Fibroblast of the aortic adventitia (primary cell): ENCODE data around the gene CCDC110. TPM values are rescaled to one million over a fixed set of nuclear protein-coding genes. Genes with fewer than 3 reads are reported as not detected.

ENCODE experiments used
- DNase-seq: peaks from one replicate; pipeline ENCODE4 v3.0.0-alpha.2; 2010; ENCODE audit warnings: low read depth
- H3K4me3 ChIP-seq: 2 replicates; pipeline ENCODE4 v1.5.1; 2011; ENCODE audit warnings: low read depth, mild to moderate bottlenecking, control low read depth, low read length, moderate library complexity
- CTCF ChIP-seq: IDR thresholded peaks from 2 replicates; pipeline ENCODE4 v1.5.1; 2011; ENCODE audit warnings: mild to moderate bottlenecking, low read length, control low read depth, inconsistent platforms; ENCODE audit not compliant: insufficient read depth
- total RNA-seq: library from RNA; depleted of rRNA; stranded (reverse); fragments of >200 nt; gene quantifications from 2 replicates; pipeline ENCODE4 v1.2.3, GENCODE V29; 2012; ENCODE audit warnings: low replicate concordance

Gene CCDC110
- total RNA-seq, 1 donor = 4.2 TPM

- no peak overlapping the region for H3K4me3 ChIP-seq
- DNase-seq = no peak
- TF ChIP-seq CTCF = no peak
These were observed 3.5 kb downstream of the CCDC110 start for GRCh38 chr4:185467991-185468390.

DNA sequence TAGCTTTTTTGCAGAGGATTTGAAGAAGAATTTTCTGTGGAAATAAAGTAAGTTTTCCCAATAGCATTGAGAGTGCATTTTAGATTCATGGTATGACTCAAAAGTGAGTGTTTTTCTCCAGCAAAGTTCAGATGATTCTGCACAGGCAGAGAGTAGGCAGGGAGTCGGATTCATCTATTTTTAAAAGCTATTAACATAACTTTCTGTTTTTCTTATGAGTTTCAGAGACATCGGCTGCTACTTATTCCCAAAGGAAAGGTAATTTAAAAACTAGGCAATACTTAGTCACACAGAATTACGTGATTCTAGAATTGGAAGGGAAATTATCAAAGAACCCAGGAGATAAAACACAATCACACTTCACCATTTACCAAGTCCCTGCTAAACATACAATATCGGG lies 4.4 kb downstream of the CCDC110 start:
- DNase-seq = no peak
- no peak for TF ChIP-seq CTCF
- no peak overlapping the region for H3K4me3 ChIP-seq

GRCh38 chr4:185465707-185466106 lies 5.8 kb downstream of the CCDC110 start:
- no peak overlapping the region for H3K4me3 ChIP-seq
- DNase-seq = no peak
- TF ChIP-seq CTCF = no peak

GRCh38 chr4:185464887-185465286 lies 6.6 kb downstream of the CCDC110 start:
- DNase-seq = no peak

GRCh38 chr4:185464183-185464582 lies 7.3 kb downstream of the CCDC110 start:
- no peak for DNase-seq
- no peak overlapping the region for H3K4me3 ChIP-seq
- TF ChIP-seq CTCF = no peak

More at GRCh38 chr4:185464887-185465286, 6.6 kb downstream of the CCDC110 start:
- no peak overlapping the region for H3K4me3 ChIP-seq
- TF ChIP-seq CTCF = no peak

- TF ChIP-seq CTCF = no peak
- H3K4me3 ChIP-seq = no peak overlapping the region
- DNase-seq = no peak
These were observed 8.0 kb downstream of the CCDC110 start for GRCh38 chr4:185463541-185463940.

- H3K4me3 ChIP-seq = no peak overlapping the region
- no peak for TF ChIP-seq CTCF
- no peak for DNase-seq
These were observed 10.0 kb downstream of the CCDC110 start for GRCh38 chr4:185461565-185461964.
